Measurements from ENCODE around the gene RAX. TPM values are rescaled to one million over a fixed set of nuclear protein-coding genes. Genes with fewer than 3 reads are reported as not detected.
A peak's percentile ranks its signal among the peaks of the same experiment; 100 is the strongest.

Gene RAX
- total and polyA plus RNA-seq, 2 experiments from 2014 or later = not detected

- Histone ChIP-seq H3K9me2 (ENCODE audit: insufficient read depth) (no peaks in the 10 kb centered on the region), H3K27me3 (replicated peaks; ENCODE audit: insufficient read depth) (peaks cover 53% of the 10 kb centered on the region), H3K27ac (no peak overlapping the region), H3K79me2 (ENCODE audit: insufficient read depth) (no peaks in the 10 kb centered on the region), H3K9me3 (ENCODE audit: low read depth) (no peaks in the 10 kb centered on the region), H3K4me2 (ENCODE audit: unreplicated experiment) (peak overlapping the region; percentile 60), H3K4me3 (peak overlapping the region; percentile 56), H4K20me1 (ENCODE audit: insufficient read depth) (no peaks in the 10 kb centered on the region), H3K4me1 (ENCODE audit: insufficient read depth) (no peaks in the 10 kb centered on the region), H3F3A (ENCODE audit: insufficient read depth) (no peaks in the 10 kb centered on the region), H3K9ac (no peak overlapping the region), H3K36me3 (ENCODE audit: low read depth) (no peaks in the 10 kb centered on the region), H2AFZ (peak overlapping the region; percentile 52)
- TF ChIP-seq EZH2 (IDR thresholded peaks at IDR 0.05; ENCODE audit: insufficient read depth, poor library complexity, severe bottlenecking) (no peak), EZH2phosphoT487 (IDR thresholded peaks at IDR 0.05; ENCODE audit: insufficient read depth, low read depth) (no peak)
- in situ Hi-C loops (cut with MboI) = no loop called here
- WGBS, 2 experiments (ENCODE audit: low coverage in 1 of 2, low lambda C conversion rate in 2 of 2, missing lambda C conversion rate in 2 of 2) = 1 to 5% methylated on average over 40 to 46 of the region's 46 CpGs
- DNase-seq = peak; percentile 86
These were observed 35.1 kb upstream of the RAX start for GRCh38 chr18:59308248-59308937.

GRCh38 chr18:59306640-59307039, 33.4 kb upstream of the RAX start:
- no peak overlapping the region for H3K4me3 ChIP-seq
- peaks cover 61% of the 10 kb centered on the region for H3K27me3 ChIP-seq (replicated peaks; ENCODE audit: insufficient read depth)
- WGBS, 2 experiments (ENCODE audit: low coverage in 1 of 2, low lambda C conversion rate in 2 of 2, missing lambda C conversion rate in 2 of 2) = 82 to 87% methylated on average over 6 of the region's 6 CpGs
- H3K27ac ChIP-seq = no peak overlapping the region
- H3K9ac ChIP-seq = no peak overlapping the region
- no peaks in the 10 kb centered on the region for H3F3A ChIP-seq (ENCODE audit: insufficient read depth)
- no peaks in the 10 kb centered on the region for H4K20me1 ChIP-seq (ENCODE audit: insufficient read depth)
- no peaks in the 10 kb centered on the region for H3K36me3 ChIP-seq (ENCODE audit: low read depth)
- no peaks in the 10 kb centered on the region for H3K9me3 ChIP-seq (ENCODE audit: low read depth)
- no peak overlapping the region for H3K4me2 ChIP-seq (ENCODE audit: unreplicated experiment)
- TF ChIP-seq EZH2 (IDR thresholded peaks at IDR 0.05; ENCODE audit: insufficient read depth, poor library complexity, severe bottlenecking) = no peak
- no peak for TF ChIP-seq EZH2phosphoT487 (IDR thresholded peaks at IDR 0.05; ENCODE audit: insufficient read depth, low read depth)
- DNase-seq = no peak
- H2AFZ ChIP-seq = no peak overlapping the region
- H3K79me2 ChIP-seq (ENCODE audit: insufficient read depth) = no peaks in the 10 kb centered on the region
- H3K9me2 ChIP-seq (ENCODE audit: insufficient read depth) = no peaks in the 10 kb centered on the region
- H3K4me1 ChIP-seq (ENCODE audit: insufficient read depth) = no peaks in the 10 kb centered on the region
- in situ Hi-C loops (cut with MboI) = no loop called here

GRCh38 chr18:59305295-59305694, 32.0 kb upstream of the RAX start:
- Histone ChIP-seq H3K27me3 (replicated peaks; ENCODE audit: insufficient read depth) (peaks cover 58% of the 10 kb centered on the region), H2AFZ (no peak overlapping the region)
- in situ Hi-C loops (cut with MboI) = no loop called here

GRCh38 chr18:59303656-59304195, 30.5 kb upstream of the RAX start:
- TF ChIP-seq EZH2phosphoT487 (IDR thresholded peaks at IDR 0.05; ENCODE audit: insufficient read depth, low read depth) = no peak
- no peak for TF ChIP-seq EZH2 (IDR thresholded peaks at IDR 0.05; ENCODE audit: insufficient read depth, poor library complexity, severe bottlenecking)
- peaks cover 53% of the 10 kb centered on the region for H3K27me3 ChIP-seq (replicated peaks; ENCODE audit: insufficient read depth)

More at GRCh38 chr18:59305295-59305694, 32.0 kb upstream of the RAX start:
- Histone ChIP-seq H3K36me3 (ENCODE audit: low read depth) (no peaks in the 10 kb centered on the region), H3K9me3 (ENCODE audit: low read depth) (no peaks in the 10 kb centered on the region), H3F3A (ENCODE audit: insufficient read depth) (no peaks in the 10 kb centered on the region), H3K9ac (no peak overlapping the region), H3K4me1 (ENCODE audit: insufficient read depth) (no peaks in the 10 kb centered on the region), H3K4me3 (no peak overlapping the region), H3K79me2 (ENCODE audit: insufficient read depth) (no peaks in the 10 kb centered on the region), H3K4me2 (ENCODE audit: unreplicated experiment) (no peak overlapping the region), H3K9me2 (ENCODE audit: insufficient read depth) (no peaks in the 10 kb centered on the region), H4K20me1 (ENCODE audit: insufficient read depth) (no peaks in the 10 kb centered on the region), H3K27ac (no peak overlapping the region)
- no peak for TF ChIP-seq EZH2 (IDR thresholded peaks at IDR 0.05; ENCODE audit: insufficient read depth, poor library complexity, severe bottlenecking)
- no peak for TF ChIP-seq EZH2phosphoT487 (IDR thresholded peaks at IDR 0.05; ENCODE audit: insufficient read depth, low read depth)
- WGBS, 2 experiments (ENCODE audit: low coverage in 1 of 2, low lambda C conversion rate in 2 of 2, missing lambda C conversion rate in 2 of 2) = 68 to 69% methylated on average over 4 of the region's 4 CpGs
- DNase-seq = no peak

More at GRCh38 chr18:59303656-59304195, 30.5 kb upstream of the RAX start:
- H3F3A ChIP-seq (ENCODE audit: insufficient read depth) = no peaks in the 10 kb centered on the region
- H3K4me1 ChIP-seq (ENCODE audit: insufficient read depth) = no peaks in the 10 kb centered on the region
- DNase-seq = no peak
- WGBS, 2 experiments (ENCODE audit: low coverage in 1 of 2, low lambda C conversion rate in 2 of 2, missing lambda C conversion rate in 2 of 2) = 81 to 82% methylated on average over 9 of the region's 9 CpGs
- no peak overlapping the region for H3K4me3 ChIP-seq
- H3K9ac ChIP-seq = no peak overlapping the region
- no peak overlapping the region for H2AFZ ChIP-seq
- H3K9me3 ChIP-seq (ENCODE audit: low read depth) = no peaks in the 10 kb centered on the region
- no peaks in the 10 kb centered on the region for H4K20me1 ChIP-seq (ENCODE audit: insufficient read depth)
- H3K4me2 ChIP-seq (ENCODE audit: unreplicated experiment) = no peak overlapping the region
- no peaks in the 10 kb centered on the region for H3K79me2 ChIP-seq (ENCODE audit: insufficient read depth)
- in situ Hi-C loops (cut with MboI) = no loop called here
- H3K9me2 ChIP-seq (ENCODE audit: insufficient read depth) = no peaks in the 10 kb centered on the region
- no peak overlapping the region for H3K27ac ChIP-seq
- no peaks in the 10 kb centered on the region for H3K36me3 ChIP-seq (ENCODE audit: low read depth)

Measured in GM23248 (cell line).